Smooth muscle cell (in vitro differentiated cells): ENCODE results near the gene RPH3AL. TPM values are rescaled to one million over a fixed set of nuclear protein-coding genes. Genes with fewer than 3 reads are reported as not detected.

ENCODE experiments used
- DNase-seq: peaks from one replicate; lab custom pipeline; 2025; ENCODE audit not compliant: unreplicated experiment; lab: John Stamatoyannopoulos, UW
- H2AFZ ChIP-seq: fragments of 200-600 bp; sonication (generic); 2 replicates; pipeline ENCODE4 v1.6.0; 2016; ENCODE audit warnings: antibody characterized with exemption, low read depth, mild to moderate bottlenecking
- H3F3A ChIP-seq: fragments of 200-600 bp; sonication (generic); 2 replicates; pipeline ENCODE4 v1.6.0; 2017; ENCODE audit warnings: antibody characterized with exemption, low read depth
- H3K27ac ChIP-seq: fragments of 200-600 bp; sonication (generic); 2 replicates; pipeline ENCODE4 v1.5.1; 2016; ENCODE audit warnings: low read depth, mild to moderate bottlenecking
- H3K27me3 ChIP-seq: fragments of 200-600 bp; sonication (generic); 2 replicates; pipeline ENCODE4 v1.6.1; 2016; ENCODE audit warnings: low read depth, mild to moderate bottlenecking
- H3K36me3 ChIP-seq: fragments of 200-600 bp; sonication (generic); 2 replicates; pipeline ENCODE4 v1.5.1; 2016; ENCODE audit warnings: low read depth
- H3K4me1 ChIP-seq: fragments of 200-600 bp; sonication (generic); 2 replicates; pipeline ENCODE4 v1.5.1; 2016; ENCODE audit warnings: low read depth
- H3K4me2 ChIP-seq: fragments of 200-600 bp; sonication (generic); 2 replicates; pipeline ENCODE4 v1.6.0; 2016; ENCODE audit warnings: mild to moderate bottlenecking
- H3K4me3 ChIP-seq: fragments of 200-600 bp; sonication (generic); 2 replicates; pipeline ENCODE4 v1.5.1; 2016; ENCODE audit warnings: mild to moderate bottlenecking
- H3K79me2 ChIP-seq: fragments of 200-600 bp; sonication (generic); 2 replicates; pipeline ENCODE4 v1.6.0; 2016; ENCODE audit warnings: low read depth, mild to moderate bottlenecking
- H3K9ac ChIP-seq: fragments of 200-600 bp; sonication (generic); 2 replicates; pipeline ENCODE4 v1.6.0; 2016; ENCODE audit warnings: low read depth
- H3K9me3 ChIP-seq: fragments of 200-600 bp; sonication (generic); replicated peaks from 2 replicates; pipeline ENCODE4 v1.5.1; 2016; ENCODE audit warnings: low read depth
- H4K20me1 ChIP-seq: fragments of 200-600 bp; sonication (generic); 2 replicates; pipeline ENCODE4 v1.6.0; 2016; ENCODE audit warnings: low read depth
- CTCF ChIP-seq: fragments of 200-600 bp; sonication (generic); IDR thresholded peaks from 2 replicates; pipeline ENCODE4 v1.5.1; 2017; ENCODE audit warnings: borderline replicate concordance, mild to moderate bottlenecking, antibody characterized with exemption; ENCODE audit not compliant: insufficient read depth, poor library complexity, severe bottlenecking
- WGBS: methylation state at CpG from one replicate; pipeline ENCODE4 v1.1.7; 2016; ENCODE audit warnings: low lambda C conversion rate; 5-methylcytosine and 5-hydroxymethylcytosine counted together
- polyA plus RNA-seq: library from polyadenylated mRNA; unstranded; fragments of >200 nt; fragmentation: Nextera tagmentation; extraction: Ambion mirVana; gene quantifications from 2 replicates; pipeline ENCODE4 v1.2.1, GENCODE V29; 2016
- total RNA-seq: library from RNA; depleted of rRNA; stranded (reverse); fragments of >200 nt; gene quantifications from 2 replicates; pipeline ENCODE4 v1.2.3, GENCODE V29; 2014

The RPH3AL gene
- total and polyA plus RNA-seq, 2 experiments from 2014 or later, result 1.8 to 3.3 TPM

DNA sequence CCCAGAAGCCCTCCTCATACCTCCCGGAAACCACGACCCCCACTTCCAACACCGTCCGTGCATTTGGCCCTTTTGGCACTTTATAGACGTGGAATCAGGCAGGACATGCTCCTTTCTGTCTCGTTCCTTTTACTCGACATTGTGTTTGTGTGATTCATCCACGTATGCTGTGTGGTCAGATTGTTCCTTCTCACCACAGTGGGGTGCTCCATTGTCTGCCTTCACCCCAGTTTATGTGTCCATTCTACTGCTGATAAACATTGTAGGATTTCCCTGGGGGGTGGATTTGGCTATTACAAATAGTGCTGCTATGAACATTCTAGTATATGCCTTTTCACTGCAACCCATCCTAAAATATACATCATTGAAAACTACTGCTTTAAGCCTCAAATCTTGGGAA, 28.9 kb upstream of the RPH3AL start:
- Histone ChIP-seq H3K9ac (no peak overlapping the region), H3K79me2 (no peaks in the 10 kb centered on the region), H3K4me3 (no peak overlapping the region), H4K20me1 (no peaks in the 10 kb centered on the region), H3F3A (peaks cover 5% of the 10 kb centered on the region), H3K9me3 (no peaks in the 10 kb centered on the region), H3K27me3 (peaks cover 3% of the 10 kb centered on the region), H3K4me1 (peaks cover 18% of the 10 kb centered on the region), H3K36me3 (no peaks in the 10 kb centered on the region), H2AFZ (no peak overlapping the region), H3K27ac (no peak overlapping the region), H3K4me2 (no peak overlapping the region)
- WGBS, result 79% methylated on average over 8 of the region's 8 CpGs
- no peak for DNase-seq
- no peak for TF ChIP-seq CTCF

- Histone ChIP-seq H3K27ac (no peak overlapping the region), H3K9me3 (no peaks in the 10 kb centered on the region), H3K4me1 (peaks cover 18% of the 10 kb centered on the region), H3K4me2 (no peak overlapping the region), H3K36me3 (no peaks in the 10 kb centered on the region), H3K4me3 (no peak overlapping the region), H3K9ac (no peak overlapping the region), H3K27me3 (no peaks in the 10 kb centered on the region), H4K20me1 (no peaks in the 10 kb centered on the region), H2AFZ (no peak overlapping the region), H3K79me2 (no peaks in the 10 kb centered on the region), H3F3A (peaks cover 5% of the 10 kb centered on the region)
- 93% methylated on average over 25 of the region's 28 CpGs for WGBS
- TF ChIP-seq CTCF, result no peak
- no peak for DNase-seq
Measured at GRCh38 chr17:379531-380465, 27.2 kb upstream of the RPH3AL start.

DNA sequence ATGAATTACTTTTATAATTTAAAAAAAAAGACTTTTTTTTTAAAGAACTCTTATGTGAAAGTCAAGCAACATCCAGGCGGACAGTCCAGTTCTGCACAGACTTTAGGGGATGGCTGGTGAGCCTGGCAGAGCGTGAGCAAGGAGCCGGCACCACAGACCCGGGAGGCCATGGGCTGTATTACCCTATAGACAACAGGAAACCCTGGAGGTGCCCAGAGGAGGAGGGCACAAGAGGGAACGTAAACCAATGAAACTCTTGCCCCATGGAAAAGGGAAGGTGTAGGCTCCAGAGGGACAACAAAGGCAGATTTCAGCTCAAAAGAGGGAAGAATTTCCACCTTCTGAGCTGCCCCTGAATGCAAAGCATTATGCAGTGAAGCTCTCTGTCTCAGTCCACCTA, 25.5 kb upstream of the RPH3AL start:
- WGBS, result 82% methylated on average over 5 of the region's 5 CpGs
- no peaks in the 10 kb centered on the region for H3K9me3 ChIP-seq
- no peaks in the 10 kb centered on the region for H3K36me3 ChIP-seq
- H3K4me2 ChIP-seq, result no peak overlapping the region
- no peak overlapping the region for H2AFZ ChIP-seq
- no peaks in the 10 kb centered on the region for H3K27me3 ChIP-seq
- peaks cover 5% of the 10 kb centered on the region for H3F3A ChIP-seq
- H3K27ac ChIP-seq, result no peak overlapping the region
- no peak for DNase-seq
- no peak overlapping the region for H3K9ac ChIP-seq
- H4K20me1 ChIP-seq, result no peaks in the 10 kb centered on the region
- peaks cover 13% of the 10 kb centered on the region for H3K4me1 ChIP-seq
- no peak for TF ChIP-seq CTCF
- H3K4me3 ChIP-seq, result no peak overlapping the region
- no peaks in the 10 kb centered on the region for H3K79me2 ChIP-seq
